Mesodermal cell (in vitro differentiated cells): Measurements from ENCODE around the gene AGFG1.
A peak's percentile ranks its signal among the peaks of the same experiment; 100 is the strongest.
"Not testable (repeated sequence)": the region's sequence is repeated elsewhere in the genome, so short reads cannot be mapped to it uniquely, and the experiment has no call there.

Source experiments
- H3K27ac ChIP-seq: 2 replicates; pipeline ENCODE4 v1.7.0; 2013; ENCODE audit warnings: mild to moderate bottlenecking, low read depth, low read length, moderate library complexity; ENCODE audit not compliant: severe bottlenecking
- H3K36me3 ChIP-seq: 2 replicates; pipeline ENCODE4 v1.7.1; 2013; ENCODE audit warnings: mild to moderate bottlenecking, low read length, moderate library complexity; ENCODE audit not compliant: control insufficient read depth, insufficient read depth
- H3K4me1 ChIP-seq: one replicate; pipeline ENCODE4 v1.7.1; 2013; ENCODE audit warnings: mild to moderate bottlenecking, low read length; ENCODE audit not compliant: insufficient read depth, control insufficient read depth, poor library complexity, severe bottlenecking
- H3K4me3 ChIP-seq: 2 replicates; pipeline ENCODE4 v1.7.0; 2013; ENCODE audit warnings: low read length, control low read depth, mild to moderate bottlenecking; ENCODE audit not compliant: insufficient read depth, poor library complexity, severe bottlenecking; ENCODE audit errors: extremely low read depth
- H3K9me3 ChIP-seq: 2 replicates; pipeline ENCODE4 v1.7.1; 2013; ENCODE audit warnings: mild to moderate bottlenecking, low read length, moderate library complexity; ENCODE audit not compliant: control insufficient read depth
- WGBS, 2 experiments: methylation state at CpG; one replicate each; pipeline ENCODE4 v1.1.5; 2013; ENCODE audit warnings: missing lambda C conversion rate in 2 of 2; ENCODE audit not compliant: insufficient coverage in 2 of 2; 5-methylcytosine and 5-hydroxymethylcytosine counted together

Gene AGFG1

GRCh38 chr2:227536445-227536844 is 64.5 kb downstream of the AGFG1 start:
- no CpG with 5 or more reads among the region's 2 CpGs for whole genome bisulfite sequencing, 2 experiments
- H3K4me1 ChIP-seq: no peaks in the 10 kb centered on the region
- no peak overlapping the region for H3K4me3 ChIP-seq
- H3K9me3 ChIP-seq: no peaks in the 10 kb centered on the region
- H3K36me3 ChIP-seq: peaks cover 68% of the 10 kb centered on the region
- H3K27ac ChIP-seq: no peak overlapping the region

GRCh38 chr2:227539465-227539956 is 67.6 kb downstream of the AGFG1 start:
- no peak overlapping the region for H3K27ac ChIP-seq
- H3K4me3 ChIP-seq: no peak overlapping the region
- H3K9me3 ChIP-seq: no peaks in the 10 kb centered on the region
- H3K4me1 ChIP-seq: no peaks in the 10 kb centered on the region
- WGBS, 2 experiments: 88 to 96% methylated on average over 5 of the region's 8 CpGs
- H3K36me3 ChIP-seq: peaks cover 66% of the 10 kb centered on the region

- 90 to 92% methylated on average over 2 of the region's 9 CpGs for WGBS, 2 experiments
- not testable (repeated sequence) for H3K27ac ChIP-seq, H3K4me3 ChIP-seq, H3K4me1 ChIP-seq, H3K9me3 ChIP-seq
- H3K36me3 ChIP-seq: peaks cover 70% of the 10 kb centered on the region
These were observed 68.4 kb downstream of the AGFG1 start for GRCh38 chr2:227540352-227540751.

GRCh38 chr2:227545990-227546389 is 74.0 kb downstream of the AGFG1 start:
- WGBS, 2 experiments: 88 to 92% methylated on average over 10 to 11 of the region's 11 CpGs
- Histone ChIP-seq H3K4me3 (no peak overlapping the region), H3K4me1 (no peaks in the 10 kb centered on the region), H3K9me3 (peaks cover 3% of the 10 kb centered on the region), H3K27ac (no peak overlapping the region), H3K36me3 (peaks cover 58% of the 10 kb centered on the region)

- Histone ChIP-seq H3K27ac (no peak overlapping the region), H3K36me3 (peaks cover 62% of the 10 kb centered on the region), H3K9me3 (no peaks in the 10 kb centered on the region), H3K4me3 (no peak overlapping the region), H3K4me1 (no peaks in the 10 kb centered on the region)
- 100% methylated on average over 2 of the region's 3 CpGs for WGBS, 2 experiments
These were observed 79.9 kb downstream of the AGFG1 start for GRCh38 chr2:227551836-227552235.

- H3K27ac ChIP-seq: no peak overlapping the region
- H3K4me1 ChIP-seq: no peaks in the 10 kb centered on the region
- H3K36me3 ChIP-seq: peaks cover 15% of the 10 kb centered on the region
- no peak overlapping the region for H3K4me3 ChIP-seq
- H3K9me3 ChIP-seq: no peaks in the 10 kb centered on the region
These were observed 90.6 kb downstream of the AGFG1 start for GRCh38 chr2:227562581-227562980.

- 90 to 100% methylated on average over 1 of the region's 1 CpG for WGBS, 2 experiments
- no peak overlapping the region for H3K27ac ChIP-seq
These were observed 93.1 kb downstream of the AGFG1 start for GRCh38 chr2:227565080-227565479.

GRCh38 chr2:227566012-227566411 is 94.1 kb downstream of the AGFG1 start:
- Histone ChIP-seq H3K36me3 (peaks cover 7% of the 10 kb centered on the region), H3K4me1 (peaks cover 9% of the 10 kb centered on the region), H3K9me3 (no peaks in the 10 kb centered on the region), H3K27ac (no peak overlapping the region), H3K4me3 (no peak overlapping the region)
- 25 to 46% methylated on average over 1 of the region's 3 CpGs for WGBS, 2 experiments

More at GRCh38 chr2:227565080-227565479, 93.1 kb downstream of the AGFG1 start:
- Histone ChIP-seq H3K4me3 (no peak overlapping the region), H3K4me1 (no peaks in the 10 kb centered on the region), H3K36me3 (peaks cover 7% of the 10 kb centered on the region), H3K9me3 (no peaks in the 10 kb centered on the region)

GRCh38 chr2:227568852-227569169 is 96.9 kb downstream of the AGFG1 start:
- WGBS, 2 experiments: no CpG with 5 or more reads among the region's 2 CpGs
- H3K4me3 ChIP-seq: no peak overlapping the region
- no peak overlapping the region for H3K27ac ChIP-seq

GRCh38 chr2:227570615-227571014 is 98.7 kb downstream of the AGFG1 start:
- Histone ChIP-seq H3K4me3 (no peak overlapping the region), H3K27ac (peak overlapping the region; percentile 46), H3K36me3 (peaks cover 6% of the 10 kb centered on the region), H3K9me3 (no peaks in the 10 kb centered on the region), H3K4me1 (peaks cover 14% of the 10 kb centered on the region)
- WGBS, 2 experiments: 50 to 85% methylated on average over 1 of the region's 1 CpG

More at GRCh38 chr2:227568852-227569169, 96.9 kb downstream of the AGFG1 start:
- peaks cover 14% of the 10 kb centered on the region for H3K4me1 ChIP-seq
- no peaks in the 10 kb centered on the region for H3K9me3 ChIP-seq
- peaks cover 7% of the 10 kb centered on the region for H3K36me3 ChIP-seq

GRCh38 chr2:227576110-227576509 is 104.2 kb downstream of the AGFG1 start:
- no peak overlapping the region for H3K27ac ChIP-seq
- no peak overlapping the region for H3K4me3 ChIP-seq
- H3K36me3 ChIP-seq: no peaks in the 10 kb centered on the region
- no peaks in the 10 kb centered on the region for H3K9me3 ChIP-seq
- H3K4me1 ChIP-seq: peaks cover 14% of the 10 kb centered on the region
